ENCODE measurements around the gene FBXO8. TPM values are rescaled to one million over a fixed set of nuclear protein-coding genes. Genes with fewer than 3 reads are reported as not detected.

Gene FBXO8
- total RNA-seq, 4 donors from 2014 or later, result 9.7 to 17.9 (median 15.8) TPM

DNA sequence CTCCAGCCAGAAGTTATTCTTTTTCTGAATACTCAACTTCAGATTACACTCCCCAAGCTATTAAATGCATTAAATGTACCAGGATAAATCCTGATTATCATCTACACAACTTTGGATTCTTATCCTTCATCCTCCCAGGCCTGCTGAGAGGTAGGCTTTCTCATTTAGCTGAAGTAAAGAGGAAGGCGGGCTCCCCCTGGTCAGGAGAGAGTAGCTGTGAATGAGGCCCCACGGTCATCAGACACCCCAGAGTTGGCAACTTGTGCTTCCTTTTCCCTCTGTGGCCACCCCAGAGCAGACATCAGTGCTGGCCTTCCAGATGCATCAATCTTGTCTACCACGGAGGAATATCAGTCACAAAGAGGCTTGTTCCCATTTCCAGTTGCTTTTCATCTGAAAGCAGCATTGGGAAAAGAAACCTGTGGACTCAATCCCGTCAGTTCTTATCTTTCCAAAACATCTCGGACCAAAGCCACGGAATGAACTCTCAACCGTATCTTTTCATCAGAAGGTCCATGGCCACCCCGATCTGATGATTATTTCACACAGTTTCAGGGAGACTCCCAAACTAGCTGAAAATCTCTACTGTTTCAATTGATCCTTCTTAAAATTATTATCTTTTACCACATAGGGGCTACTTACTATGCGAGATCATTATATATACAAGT, 79.2 kb downstream of the FBXO8 start:
- DNase-seq, result no peak
- intact Hi-C loops (cut with DNase I; ENCODE audit: low total_unique reads) (no loop called here), in situ Hi-C loops (cut with MboI; ENCODE audit: low sequenced_read_pairs in 4 of 4) (no loop called here)
- Histone ChIP-seq H3K27ac (no peak overlapping the region), H3K9me3 (no peaks in the 10 kb centered on the region), H3K4me3 (no peak overlapping the region), H3K27me3 (peaks cover 0 to 10% (median 2%) of the 10 kb centered on the region in 3 donors), H3K36me3 (no peaks in the 10 kb centered on the region), H3K4me1 (no peaks in the 10 kb centered on the region)
- TF ChIP-seq, protein P1, sequence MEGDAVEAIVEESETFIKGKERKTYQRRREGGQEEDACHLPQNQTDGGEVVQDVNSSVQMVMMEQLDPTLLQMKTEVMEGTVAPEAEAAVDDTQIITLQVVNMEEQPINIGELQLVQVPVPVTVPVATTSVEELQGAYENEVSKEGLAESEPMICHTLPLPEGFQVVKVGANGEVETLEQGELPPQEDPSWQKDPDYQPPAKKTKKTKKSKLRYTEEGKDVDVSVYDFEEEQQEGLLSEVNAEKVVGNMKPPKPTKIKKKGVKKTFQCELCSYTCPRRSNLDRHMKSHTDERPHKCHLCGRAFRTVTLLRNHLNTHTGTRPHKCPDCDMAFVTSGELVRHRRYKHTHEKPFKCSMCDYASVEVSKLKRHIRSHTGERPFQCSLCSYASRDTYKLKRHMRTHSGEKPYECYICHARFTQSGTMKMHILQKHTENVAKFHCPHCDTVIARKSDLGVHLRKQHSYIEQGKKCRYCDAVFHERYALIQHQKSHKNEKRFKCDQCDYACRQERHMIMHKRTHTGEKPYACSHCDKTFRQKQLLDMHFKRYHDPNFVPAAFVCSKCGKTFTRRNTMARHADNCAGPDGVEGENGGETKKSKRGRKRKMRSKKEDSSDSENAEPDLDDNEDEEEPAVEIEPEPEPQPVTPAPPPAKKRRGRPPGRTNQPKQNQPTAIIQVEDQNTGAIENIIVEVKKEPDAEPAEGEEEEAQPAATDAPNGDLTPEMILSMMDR (IDR thresholded peaks at IDR 0.05 in 4 of 5, conservative IDR thresholded peaks at IDR 0.05 in 1 of 5), result no peak
- TF ChIP-seq POLR2A (IDR thresholded peaks at IDR 0.05), result no peak
- no peak for ATAC-seq

DNA sequence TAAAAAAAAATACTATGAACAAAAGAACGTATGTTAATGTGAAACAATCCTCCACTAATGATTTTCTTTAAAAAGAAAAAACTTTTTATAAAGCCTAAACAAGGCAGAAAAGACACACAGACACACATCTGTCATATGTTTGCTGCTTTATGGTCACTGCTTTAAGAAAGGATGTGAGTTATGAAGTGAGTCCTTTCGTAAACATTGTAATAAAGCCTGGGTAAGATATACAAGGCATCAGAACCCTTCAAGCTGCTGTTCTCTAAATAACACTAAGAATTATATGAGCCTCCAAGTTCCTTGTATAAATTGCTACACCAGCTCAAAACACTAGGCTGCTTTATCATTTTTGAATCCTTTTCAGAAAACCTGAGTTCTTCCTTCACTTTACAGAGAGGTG, 81.6 kb downstream of the FBXO8 start:
- TF ChIP-seq, protein P1 (IDR thresholded peaks at IDR 0.05 in 4 of 5, conservative IDR thresholded peaks at IDR 0.05 in 1 of 5), result no peak
- TF ChIP-seq POLR2A (IDR thresholded peaks at IDR 0.05), result no peak
- no peak for DNase-seq
- H3K4me3 ChIP-seq, result no peak overlapping the region
- H3K27ac ChIP-seq, result no peak overlapping the region
- peaks cover 0 to 10% (median 0%) of the 10 kb centered on the region in 3 donors for H3K27me3 ChIP-seq
- H3K9me3 ChIP-seq, result no peaks in the 10 kb centered on the region
- in situ Hi-C loops (cut with MboI; ENCODE audit: low sequenced_read_pairs in 4 of 4) (no loop called here), intact Hi-C loops (cut with DNase I; ENCODE audit: low total_unique reads) (no loop called here)
- no peaks in the 10 kb centered on the region for H3K36me3 ChIP-seq
- ATAC-seq, result no peak
- no peaks in the 10 kb centered on the region for H3K4me1 ChIP-seq

DNA sequence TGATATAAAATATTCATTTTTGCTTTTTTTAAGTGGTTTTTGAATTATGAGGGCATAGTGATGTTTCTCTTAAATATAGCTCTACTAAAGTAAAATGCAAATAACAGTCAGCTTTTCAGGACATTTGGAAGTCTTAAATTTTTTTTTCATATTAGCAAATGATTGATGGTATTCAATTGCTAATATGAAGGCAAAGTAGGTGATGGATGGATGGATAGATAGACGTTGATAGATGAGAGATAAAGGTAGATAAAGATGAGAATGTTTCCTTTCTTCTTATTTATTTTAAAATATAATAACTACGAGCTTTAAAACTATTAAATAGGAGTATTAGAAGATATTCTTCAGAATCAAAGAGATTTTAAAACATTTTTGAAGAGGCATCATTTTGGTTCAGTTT, 83.7 kb downstream of the FBXO8 start:
- H3K4me1 ChIP-seq, result no peaks in the 10 kb centered on the region
- no peak overlapping the region for H3K27ac ChIP-seq
- in situ Hi-C loops (cut with MboI; ENCODE audit: low sequenced_read_pairs in 4 of 4), result no loop called here
- ATAC-seq (no peak), DNase-seq (no peak)
- peaks cover 0 to 10% (median 3%) of the 10 kb centered on the region in 3 donors for H3K27me3 ChIP-seq
- no peak overlapping the region for H3K4me3 ChIP-seq
- TF ChIP-seq, protein P1 (IDR thresholded peaks at IDR 0.05 in 4 of 5, conservative IDR thresholded peaks at IDR 0.05 in 1 of 5), result no peak
- TF ChIP-seq POLR2A (IDR thresholded peaks at IDR 0.05), result no peak
- H3K9me3 ChIP-seq, result no peaks in the 10 kb centered on the region
- H3K36me3 ChIP-seq, result no peaks in the 10 kb centered on the region
- intact Hi-C loops (cut with DNase I; ENCODE audit: low total_unique reads), result no loop called here

DNA sequence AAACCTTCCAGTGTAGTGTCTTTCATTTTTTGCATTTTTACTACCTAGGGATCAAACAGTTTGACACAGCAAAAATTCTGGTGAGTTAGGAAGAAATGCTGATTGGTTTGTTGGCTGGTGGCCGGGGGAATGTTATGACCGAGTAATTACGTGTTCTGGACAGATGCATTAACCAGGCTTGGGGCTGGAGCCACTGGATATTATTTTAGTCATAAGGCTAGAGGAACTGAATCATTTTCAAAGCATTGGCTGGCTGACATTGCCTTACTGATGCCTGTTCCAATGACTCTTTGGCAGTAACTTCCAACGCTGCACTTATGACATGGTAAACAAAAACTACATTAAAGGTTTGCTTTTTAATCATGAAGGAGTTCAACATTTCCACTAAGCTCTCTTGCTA, 84.6 kb downstream of the FBXO8 start:
- TF ChIP-seq, protein P1 (IDR thresholded peaks at IDR 0.05 in 4 of 5, conservative IDR thresholded peaks at IDR 0.05 in 1 of 5), result no peak
- no peak for TF ChIP-seq POLR2A (IDR thresholded peaks at IDR 0.05)
- no peak for DNase-seq
- Histone ChIP-seq H3K36me3 (no peaks in the 10 kb centered on the region), H3K27ac (no peak overlapping the region), H3K4me1 (no peaks in the 10 kb centered on the region), H3K27me3 (peaks cover 0 to 10% (median 3%) of the 10 kb centered on the region in 3 donors), H3K4me3 (no peak overlapping the region), H3K9me3 (no peaks in the 10 kb centered on the region)
- ATAC-seq, result no peak
- in situ Hi-C loops (cut with MboI; ENCODE audit: low sequenced_read_pairs in 4 of 4) (no loop called here), intact Hi-C loops (cut with DNase I; ENCODE audit: low total_unique reads) (no loop called here)

DNA sequence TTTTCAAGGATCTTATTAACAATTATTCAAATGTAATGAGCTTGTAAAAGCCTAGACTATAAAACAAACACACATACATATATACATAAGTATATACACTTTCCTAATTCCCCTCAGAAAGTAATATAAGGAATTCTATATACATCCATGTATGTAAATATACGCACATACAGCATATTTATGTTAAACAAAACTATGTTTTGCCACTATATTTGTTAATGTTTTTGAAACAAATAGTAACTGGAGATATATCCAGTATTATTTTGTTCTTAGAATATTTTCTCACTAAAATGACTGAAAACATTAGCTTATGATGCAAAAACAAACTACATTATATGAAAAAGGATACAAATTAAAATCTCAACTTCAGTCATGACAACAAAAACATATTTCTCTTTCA, 85.1 kb downstream of the FBXO8 start:
- peaks cover 0 to 10% (median 3%) of the 10 kb centered on the region in 3 donors for H3K27me3 ChIP-seq
- ATAC-seq (no peak), DNase-seq (no peak)
- in situ Hi-C loops (cut with MboI; ENCODE audit: low sequenced_read_pairs in 4 of 4) (no loop called here), intact Hi-C loops (cut with DNase I; ENCODE audit: low total_unique reads) (no loop called here)
- no peak overlapping the region for H3K27ac ChIP-seq
- no peaks in the 10 kb centered on the region for H3K9me3 ChIP-seq
- H3K4me3 ChIP-seq, result no peak overlapping the region
- H3K36me3 ChIP-seq, result no peaks in the 10 kb centered on the region
- TF ChIP-seq, protein P1 (IDR thresholded peaks at IDR 0.05 in 4 of 5, conservative IDR thresholded peaks at IDR 0.05 in 1 of 5), result no peak
- no peaks in the 10 kb centered on the region for H3K4me1 ChIP-seq

All from gastrocnemius medialis (tissue), 4 donors.